K562 treated with DMSO at 1 percent for 4 hours (cell line): ENCODE data around the gene NEURL2. TPM values are rescaled to one million over a fixed set of nuclear protein-coding genes. Genes with fewer than 3 reads are reported as not detected.

ENCODE experiments used
- total RNA-seq: library from RNA; unstranded; fragments of 300-600 nt; gene quantifications from 2 replicates; pipeline ENCODE4 v1.2.3, GENCODE V29; 2022; ENCODE audit not compliant: insufficient read depth

NEURL2 gene
- total RNA-seq = 2.0 and 5.7 TPM in 2 replicates

GRCh38 chr20:45890985-45891983 is at the start of gene NEURL2, which contains the start of gene CTSA:
TSS of gene NEURL2 (minus strand) at chr20:45891208. CDS start at chr20:45890991, 217 bp downstream.
TSS of gene CTSA (plus strand) at chr20:45891335. CDS start at chr20:45891569, 234 bp downstream.

GRCh38 chr20:45934586-45935415 is 43.8 kb upstream of the NEURL2 start, which contains the start of gene PCIF1:
TSS of gene PCIF1 (plus strand) at chr20:45934683. CDS start at chr20:45939000, 4,317 bp downstream.

GRCh38 chr20:45911486-45912343 is 20.7 kb upstream of the NEURL2 start, which contains the start of gene PLTP:
TSS of gene PLTP (minus strand) at chr20:45912155. CDS start at chr20:45911452, 703 bp downstream.

GRCh38 chr20:45887346-45887715 is 3.7 kb downstream of the NEURL2 start, which contains the start of gene SPATA25:
TSS of gene SPATA25 (minus strand) at chr20:45887622. CDS start at chr20:45887590, 32 bp downstream.

GRCh38 chr20:45880988-45881788 is 9.8 kb downstream of the NEURL2 start, which contains the start of gene ZSWIM1:
TSS of gene ZSWIM1 (plus strand) at chr20:45881227. CDS start at chr20:45882593, 1,366 bp downstream.

GRCh38 chr20:45857114-45857881 is 33.7 kb downstream of the NEURL2 start, which contains the start of the genes ACOT8 and ZSWIM3:
TSS of gene ACOT8 (minus strand) at chr20:45857392. CDS start at chr20:45857315, 77 bp downstream.
TSS of gene ZSWIM3 (plus strand) at chr20:45857614. CDS start at chr20:45857826, 212 bp downstream.

Other genes starting within 250 kb of the NEURL2 start
- gene WFDC11, start 221.0 kb downstream of the NEURL2 start, total RNA-seq = not detected in 2 replicates
- gene WFDC13, start 189.2 kb downstream of the NEURL2 start, total RNA-seq = not detected in 2 replicates
- gene WFDC10B, start 186.2 kb downstream of the NEURL2 start, total RNA-seq = not detected in 2 replicates
- not detected in 2 replicates for gene SPINT4, start 168.9 kb downstream of the NEURL2 start, total RNA-seq
- gene WFDC3, start 99.3 kb downstream of the NEURL2 start, total RNA-seq = not detected in 2 replicates
- gene DNTTIP1, start 99.3 kb downstream of the NEURL2 start, total RNA-seq = 30.5 and 47.2 TPM in 2 replicates
- gene UBE2C, start 78.6 kb downstream of the NEURL2 start, total RNA-seq = 3.3 and 5.4 TPM in 2 replicates
- gene TNNC2, start 63.9 kb downstream of the NEURL2 start, total RNA-seq = not detected in 2 replicates
- 0.53 and 2.0 TPM in 2 replicates for gene SNX21, start 57.4 kb downstream of the NEURL2 start, total RNA-seq
- 50.2 and 57.2 TPM in 2 replicates for gene ACOT8, start 33.8 kb downstream of the NEURL2 start, total RNA-seq
- 9.4 and 9.8 TPM in 2 replicates for gene ZSWIM3, start 33.6 kb downstream of the NEURL2 start, total RNA-seq
- 14.2 and 15.1 TPM in 2 replicates for gene ZSWIM1, start 10.0 kb downstream of the NEURL2 start, total RNA-seq
- not detected in 2 replicates for gene SPATA25, start 3.6 kb downstream of the NEURL2 start, total RNA-seq
- gene CTSA, start 127 bp upstream of the NEURL2 start, total RNA-seq = 69.3 and 82.0 TPM in 2 replicates
- 27.6 and 40.1 TPM in 2 replicates for gene PLTP, start 20.9 kb upstream of the NEURL2 start, total RNA-seq
- gene PCIF1, start 43.5 kb upstream of the NEURL2 start, total RNA-seq = 21.4 and 22.9 TPM in 2 replicates
- 10.8 and 14.9 TPM in 2 replicates for gene ZNF335, start 81.0 kb upstream of the NEURL2 start, total RNA-seq
- 0.52 TPM in 1 of 2 replicates, not detected in the other for gene MMP9, start 117.7 kb upstream of the NEURL2 start, total RNA-seq
- gene SLC12A5, start 138.0 kb upstream of the NEURL2 start, total RNA-seq = 11.8 and 15.5 TPM in 2 replicates
- 22.7 and 32.1 TPM in 2 replicates for gene NCOA5, start 198.8 kb upstream of the NEURL2 start, total RNA-seq
- gene CD40, start 227.1 kb upstream of the NEURL2 start, total RNA-seq = 1.0 and 4.6 TPM in 2 replicates